ENCODE results near the gene CD180. TPM values are rescaled to one million over a fixed set of nuclear protein-coding genes. Genes with fewer than 3 reads are reported as not detected.
A peak's percentile ranks its signal among the peaks of the same experiment; 100 is the strongest.

Gene CD180
- total RNA-seq, 2 donors from 2014 or later, result 0.68 to 1.6 TPM

GRCh38 chr5:67215519-67216471 lies 19.2 kb upstream of the CD180 start:
- DNase-seq (peak; percentile 87), ATAC-seq (peak; percentile 94 to 97)
- intact Hi-C loops (cut with DNase I), result no loop called here

DNA sequence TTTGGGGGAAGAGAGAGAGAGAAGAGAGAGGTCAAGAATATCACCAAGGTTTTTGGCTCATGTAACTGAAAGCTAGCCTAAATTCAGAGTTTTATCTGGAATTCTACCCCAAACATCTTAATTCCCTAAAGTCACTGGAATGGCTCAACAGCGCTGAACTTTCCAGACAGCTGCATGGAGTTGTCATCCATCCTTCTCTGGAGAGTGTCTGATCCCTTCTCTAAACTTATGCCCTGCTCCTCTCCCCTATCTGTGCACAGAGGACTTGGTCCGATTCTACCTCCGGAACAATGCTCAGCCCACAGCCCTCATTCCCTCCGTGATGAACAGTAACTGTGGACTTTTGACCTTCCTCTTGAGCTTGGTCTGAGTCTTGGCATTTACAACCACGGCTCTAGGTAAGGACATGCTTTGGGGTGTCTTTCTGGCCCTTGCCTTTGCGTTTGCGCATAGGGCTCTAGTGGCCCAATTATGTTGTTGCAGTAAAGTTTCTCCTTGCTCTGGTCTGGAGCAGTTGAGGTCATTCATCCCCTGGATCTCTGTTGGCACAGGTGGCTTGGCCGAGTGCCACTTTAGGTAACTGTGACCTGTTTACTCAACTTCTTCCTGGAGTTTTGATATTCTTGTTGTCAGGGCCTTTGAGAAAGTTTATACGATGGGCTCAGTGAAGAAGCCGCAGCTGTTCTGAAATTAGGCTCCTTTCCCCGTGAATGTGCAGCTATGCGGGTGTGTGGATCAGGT lies 18.3 kb upstream of the CD180 start:
- DNase-seq, result no peak
- intact Hi-C loops (cut with DNase I), result no loop called here
- ATAC-seq, result peak in 1 of 2 donors; percentile 10

DNA sequence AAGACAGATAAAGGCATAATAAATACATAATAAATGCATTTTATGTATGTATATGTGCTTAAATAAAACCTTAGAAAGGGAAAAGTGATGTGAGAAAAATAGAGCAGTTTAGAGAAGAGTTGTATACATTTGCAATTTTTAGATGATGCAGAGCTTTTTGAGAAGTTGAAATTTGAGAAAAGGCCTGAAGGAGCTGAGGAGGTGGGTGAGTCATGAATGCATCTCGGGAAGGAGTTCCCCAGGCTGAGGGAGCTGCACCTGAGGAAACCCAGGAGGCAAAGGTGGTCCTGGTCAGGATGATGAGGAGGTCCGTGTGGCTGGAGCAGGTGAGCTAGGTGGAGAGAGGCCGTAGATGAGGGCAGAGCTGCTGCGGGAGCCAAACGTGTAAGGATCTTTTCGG lies 17.4 kb upstream of the CD180 start:
- no peak for ATAC-seq
- intact Hi-C loops (cut with DNase I), result no loop called here

GRCh38 chr5:67211926-67212325 lies 15.3 kb upstream of the CD180 start:
- DNase-seq (no peak), ATAC-seq (no peak)
- intact Hi-C loops (cut with DNase I), result no loop called here

More for the DNA sequence above, 17.4 kb upstream of the CD180 start:
- no peak for DNase-seq

GRCh38 chr5:67209141-67209771 lies 12.7 kb upstream of the CD180 start:
- ATAC-seq (peak; percentile 85 to 86), DNase-seq (peak; percentile 33)
- intact Hi-C loops (cut with DNase I), result loop anchor here (2.0 to 10.0 kb wide), 4 partner anchors 42 to 397 kb away; no protein-coding TSS in a partner anchor

- no peak for DNase-seq
- ATAC-seq, result no peak
- intact Hi-C loops (cut with DNase I), result loop anchor here (2.0 to 10.0 kb wide), 4 partner anchors 42 to 396 kb away; no protein-coding TSS in a partner anchor
Measured at GRCh38 chr5:67208403-67208802, 11.8 kb upstream of the CD180 start.

DNA sequence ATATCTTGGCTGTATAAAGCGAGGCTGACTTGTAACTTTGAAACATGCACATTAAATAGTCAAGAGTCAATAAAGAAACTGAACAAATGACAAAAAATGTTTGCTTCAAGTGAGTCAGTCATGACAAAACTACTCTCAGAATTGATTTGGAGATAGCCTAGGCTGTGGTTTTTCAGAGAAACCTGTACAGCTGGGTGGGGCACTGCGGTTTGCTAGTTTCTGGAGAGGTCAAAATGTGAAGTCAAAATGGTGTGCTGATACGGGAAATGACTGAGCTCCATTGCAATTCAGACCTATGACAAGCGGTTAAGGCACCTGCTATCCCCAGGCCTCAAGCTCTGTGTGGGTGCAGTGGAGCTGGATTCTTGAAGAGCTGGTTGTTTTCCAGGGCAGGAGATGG lies 10.3 kb upstream of the CD180 start:
- intact Hi-C loops (cut with DNase I), result loop anchor here (5.0 to 10.0 kb wide), 2 partner anchors 392 to 395 kb away; no protein-coding TSS in a partner anchor
- DNase-seq, result no peak
- peak in 1 of 2 donors; percentile 53 for ATAC-seq

DNA sequence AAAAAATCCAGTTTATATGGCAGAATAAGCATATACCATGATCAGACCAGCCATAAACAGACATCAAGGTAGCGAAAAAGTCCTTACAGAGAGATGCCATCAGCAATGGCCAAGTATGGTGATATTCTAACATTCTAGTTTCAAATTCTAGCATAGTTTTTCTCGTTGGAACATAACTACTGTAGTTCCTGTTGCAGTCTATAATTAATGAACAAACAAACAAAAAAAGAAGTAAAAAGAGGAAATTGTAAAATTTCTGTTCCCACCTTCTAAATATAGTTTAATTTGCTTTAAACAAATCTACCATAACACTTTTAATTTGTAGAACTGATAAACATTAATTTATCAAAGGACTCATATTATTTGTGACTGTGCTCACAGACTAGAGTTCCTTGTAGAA lies 9.9 kb upstream of the CD180 start:
- ATAC-seq (no peak), DNase-seq (no peak)
- intact Hi-C loops (cut with DNase I), result loop anchor here (5.0 to 10.0 kb wide), 2 partner anchors 392 to 394 kb away; no protein-coding TSS in a partner anchor

DNA sequence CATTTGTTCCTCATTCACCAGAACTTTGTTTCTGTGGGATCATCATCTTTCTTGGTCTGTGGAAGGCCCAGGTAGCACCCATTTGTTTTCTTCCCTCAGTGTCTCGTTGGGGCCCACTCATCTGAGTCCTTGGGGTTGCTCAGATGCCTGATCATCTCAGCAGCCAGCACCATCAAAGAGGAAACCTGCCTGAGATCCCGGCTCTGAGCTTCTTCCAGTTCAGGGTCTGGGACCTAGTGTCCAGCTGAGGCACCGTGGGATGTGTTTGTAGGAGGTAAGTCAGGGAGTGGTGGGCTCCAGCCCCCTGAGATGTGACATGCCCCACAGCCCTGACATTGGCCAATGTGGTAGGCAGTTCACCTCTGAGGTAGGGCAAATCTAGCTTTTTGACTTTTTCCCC lies 9.4 kb upstream of the CD180 start:
- intact Hi-C loops (cut with DNase I), result loop anchor here (5.0 to 10.0 kb wide), 2 partner anchors 391 to 394 kb away; no protein-coding TSS in a partner anchor
- ATAC-seq (no peak), DNase-seq (no peak)

- ATAC-seq (no peak), DNase-seq (no peak)
- intact Hi-C loops (cut with DNase I), result loop anchor here (5.0 to 10.0 kb wide), 2 partner anchors 390 to 393 kb away; no protein-coding TSS in a partner anchor
Measured at GRCh38 chr5:67204821-67205220, 8.2 kb upstream of the CD180 start.

DNA sequence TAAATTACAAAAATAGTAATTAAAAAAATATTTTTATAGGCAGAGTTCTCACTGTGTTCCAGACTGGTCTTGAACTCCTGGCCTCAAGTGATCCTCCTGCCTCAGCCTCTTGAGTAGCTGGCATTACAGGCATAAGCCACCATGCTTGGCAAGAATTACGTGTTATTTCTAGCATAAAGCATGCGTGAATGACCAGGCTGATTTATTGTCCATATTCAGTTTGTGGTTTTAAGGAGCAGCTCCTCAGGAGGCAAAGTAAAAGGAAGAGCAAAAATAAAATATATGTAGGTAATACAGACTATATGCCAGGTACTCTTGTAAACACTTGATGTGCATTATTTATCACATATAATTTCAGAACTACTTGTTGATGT lies 7.1 kb upstream of the CD180 start:
- ATAC-seq, result no peak
- intact Hi-C loops (cut with DNase I), result loop anchor here in 1 of 2 donors (10.0 kb wide), 1 partner anchor 389 kb away; no protein-coding TSS in a partner anchor
- DNase-seq, result no peak

- intact Hi-C loops (cut with DNase I), result loop anchor here in 1 of 2 donors (10.0 kb wide), 1 partner anchor 388 kb away; no protein-coding TSS in a partner anchor
- DNase-seq, result no peak
- peak in 1 of 2 donors; percentile 36 for ATAC-seq
Measured at GRCh38 chr5:67202828-67203227, 6.2 kb upstream of the CD180 start.

GRCh38 chr5:67201897-67202549 lies 5.4 kb upstream of the CD180 start:
- no peak for ATAC-seq
- DNase-seq, result no peak
- intact Hi-C loops (cut with DNase I), result loop anchor here in 1 of 2 donors (10.0 kb wide), 1 partner anchor 387 kb away; no protein-coding TSS in a partner anchor

GRCh38 chr5:67200809-67201562 lies 4.4 kb upstream of the CD180 start:
- no peak for DNase-seq
- intact Hi-C loops (cut with DNase I), result loop anchor here in 1 of 2 donors (10.0 kb wide), 1 partner anchor 386 kb away; no protein-coding TSS in a partner anchor
- ATAC-seq, result no peak

DNA sequence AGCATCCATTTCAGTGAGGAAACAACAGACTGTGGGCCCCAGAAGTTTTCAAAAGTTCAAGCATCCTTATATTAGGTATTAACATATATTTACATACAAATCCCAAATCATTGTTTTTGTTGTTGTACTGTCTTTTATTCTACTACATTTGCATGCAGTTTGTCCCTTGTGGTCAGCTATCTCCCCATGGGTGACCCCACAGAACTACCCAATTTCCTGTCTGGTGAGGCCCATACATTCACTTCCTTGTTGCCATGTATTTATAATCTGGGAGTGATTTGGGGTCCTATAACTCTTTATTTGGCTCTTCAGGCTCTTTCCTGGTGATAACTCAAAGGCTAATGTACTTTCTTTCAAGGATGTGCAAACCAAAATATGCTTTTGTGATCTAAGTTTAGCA lies 3.3 kb upstream of the CD180 start:
- intact Hi-C loops (cut with DNase I), result loop anchor here in 1 of 2 donors (10.0 kb wide), 1 partner anchor 385 kb away; no protein-coding TSS in a partner anchor
- DNase-seq (no peak), ATAC-seq (no peak)

GRCh38 chr5:67198917-67199316 lies 2.3 kb upstream of the CD180 start:
- intact Hi-C loops (cut with DNase I), result no loop called here
- no peak for ATAC-seq
- no peak for DNase-seq

- no peak for DNase-seq
- intact Hi-C loops (cut with DNase I), result no loop called here
- ATAC-seq, result no peak
Measured at GRCh38 chr5:67197536-67197935, 937 bp upstream of the CD180 start.
